Peyer's patch (tissue), 4 donors: Measurements from ENCODE around the gene PDE4B. TPM values are rescaled to one million over a fixed set of nuclear protein-coding genes. Genes with fewer than 3 reads are reported as not detected.
"Not testable (repeated sequence)": the region's sequence is repeated elsewhere in the genome, so short reads cannot be mapped to it uniquely, and the experiment has no call there.

ENCODE experiments used
- DNase-seq, 3 donors: peaks; one replicate each; pipeline ENCODE4 v3.0.0-alpha.2; 2017 to 2019
- H3K27ac ChIP-seq, 4 donors: fragments of 200-600 bp; sonication (generic); one replicate each; pipeline ENCODE4 v1.5.1; 2016 to 2019
- H3K27me3 ChIP-seq, 2 donors: fragments of 200-600 bp; sonication (generic); one replicate each; pipeline ENCODE4 v1.5.1; 2019
- H3K36me3 ChIP-seq, 3 donors: fragments of 200-600 bp; sonication (generic); one replicate each; pipeline ENCODE4 v1.5.1; 2016 to 2019
- H3K4me1 ChIP-seq, 4 donors: fragments of 200-600 bp; sonication (generic); one replicate each; pipeline ENCODE4 v1.5.1; 2016 to 2019
- H3K4me3 ChIP-seq, 4 donors: fragments of 200-600 bp; sonication (generic); 1 replicate in 3 of 4; 2 replicates in 1 of 4; pipeline ENCODE4 v1.5.1; 2016 to 2019; ENCODE audit warnings: mild to moderate bottlenecking in 1 of 4
- H3K9me3 ChIP-seq, 4 donors: fragments of 200-600 bp; sonication (generic); one replicate each; pipeline ENCODE4 v1.5.1; 2016 to 2019; ENCODE audit warnings: mild to moderate bottlenecking in 1 of 4
- POLR2A ChIP-seq, 2 donors: fragments of 450-650 bp; IDR thresholded peaks; one replicate each; pipeline ENCODE4 v1.5.1; 2017; ENCODE audit warnings: antibody characterized with exemption in 2 of 2, mild to moderate bottlenecking in 2 of 2, moderate library complexity in 2 of 2
- total RNA-seq, 4 donors: library from RNA; depleted of rRNA; stranded (reverse); fragments of >200 nt; gene quantifications; one replicate each; pipeline ENCODE4 v1.1.0, GENCODE V29; 2016
- TF ChIP-seq, protein P1 (sequence below), 6 experiments: fragments of 450-650 bp in 4 of 6; fragments of 200-600 bp in 2 of 6; sonication (generic) in 1 of 6; IDR thresholded peaks; one replicate each; pipeline ENCODE4 v1.5.1; 2017 to 2019; ENCODE audit warnings: antibody characterized with exemption in 6 of 6, mild to moderate bottlenecking in 3 of 6, moderate library complexity in 1 of 6

PDE4B gene
- total RNA-seq, 4 donors from 2014 or later, result 2.1 to 96.6 (median 9.6) TPM

GRCh38 chr1:66058558-66058957 is 265.9 kb downstream of the PDE4B start:
- Histone ChIP-seq H3K27me3 (no peaks in the 10 kb centered on the region), H3K27ac (no peak overlapping the region), H3K36me3 (no peaks in the 10 kb centered on the region), H3K9me3 (no peaks in the 10 kb centered on the region), H3K4me3 (no peak overlapping the region), H3K4me1 (no peaks in the 10 kb centered on the region)
- TF ChIP-seq POLR2A (IDR thresholded peaks at IDR 0.05), result no peak
- TF ChIP-seq, protein P1, sequence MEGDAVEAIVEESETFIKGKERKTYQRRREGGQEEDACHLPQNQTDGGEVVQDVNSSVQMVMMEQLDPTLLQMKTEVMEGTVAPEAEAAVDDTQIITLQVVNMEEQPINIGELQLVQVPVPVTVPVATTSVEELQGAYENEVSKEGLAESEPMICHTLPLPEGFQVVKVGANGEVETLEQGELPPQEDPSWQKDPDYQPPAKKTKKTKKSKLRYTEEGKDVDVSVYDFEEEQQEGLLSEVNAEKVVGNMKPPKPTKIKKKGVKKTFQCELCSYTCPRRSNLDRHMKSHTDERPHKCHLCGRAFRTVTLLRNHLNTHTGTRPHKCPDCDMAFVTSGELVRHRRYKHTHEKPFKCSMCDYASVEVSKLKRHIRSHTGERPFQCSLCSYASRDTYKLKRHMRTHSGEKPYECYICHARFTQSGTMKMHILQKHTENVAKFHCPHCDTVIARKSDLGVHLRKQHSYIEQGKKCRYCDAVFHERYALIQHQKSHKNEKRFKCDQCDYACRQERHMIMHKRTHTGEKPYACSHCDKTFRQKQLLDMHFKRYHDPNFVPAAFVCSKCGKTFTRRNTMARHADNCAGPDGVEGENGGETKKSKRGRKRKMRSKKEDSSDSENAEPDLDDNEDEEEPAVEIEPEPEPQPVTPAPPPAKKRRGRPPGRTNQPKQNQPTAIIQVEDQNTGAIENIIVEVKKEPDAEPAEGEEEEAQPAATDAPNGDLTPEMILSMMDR (IDR thresholded peaks at IDR 0.05), result no peak
- DNase-seq, result no peak

DNA sequence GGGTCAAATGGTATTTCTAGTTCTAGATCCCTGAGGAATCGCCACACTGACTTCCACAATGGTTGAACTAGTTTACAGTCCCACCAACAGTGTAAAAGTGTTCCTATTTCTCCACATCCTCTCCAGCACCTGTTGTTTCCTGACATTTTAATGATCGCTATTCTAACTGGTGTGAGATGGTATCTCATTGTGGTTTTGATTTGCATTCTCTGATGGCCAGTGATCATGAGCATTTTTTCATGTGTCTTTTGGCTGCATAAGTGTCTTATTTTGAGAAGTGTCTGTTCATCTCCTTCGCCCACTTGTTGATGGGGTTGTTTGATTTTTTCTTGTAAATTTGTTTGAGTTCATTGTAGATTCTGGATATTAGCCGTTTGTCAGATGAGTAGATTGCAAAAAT is 274.5 kb downstream of the PDE4B start:
- not testable (repeated sequence) for H3K27me3 ChIP-seq, DNase-seq, H3K36me3 ChIP-seq

GRCh38 chr1:66069976-66070876 is 277.5 kb downstream of the PDE4B start:
- TF ChIP-seq, protein P1 (IDR thresholded peaks at IDR 0.05), result no peak
- no peak for TF ChIP-seq POLR2A (IDR thresholded peaks at IDR 0.05)
- no peaks in the 10 kb centered on the region for H3K9me3 ChIP-seq
- no peaks in the 10 kb centered on the region for H3K36me3 ChIP-seq
- H3K4me1 ChIP-seq, result no peaks in the 10 kb centered on the region
- no peak for DNase-seq
- H3K27ac ChIP-seq, result no peak overlapping the region
- H3K27me3 ChIP-seq, result no peaks in the 10 kb centered on the region
- H3K4me3 ChIP-seq, result no peak overlapping the region

More for the DNA sequence above, 274.5 kb downstream of the PDE4B start:
- H3K27ac ChIP-seq, H3K9me3 ChIP-seq, H3K4me1 ChIP-seq, H3K4me3 ChIP-seq: not testable (repeated sequence)

- Histone ChIP-seq H3K4me3 (no peak overlapping the region), H3K27ac (no peak overlapping the region), H3K9me3 (no peaks in the 10 kb centered on the region), H3K36me3 (no peaks in the 10 kb centered on the region), H3K27me3 (no peaks in the 10 kb centered on the region), H3K4me1 (no peaks in the 10 kb centered on the region)
- DNase-seq, result no peak
- TF ChIP-seq, protein P1 (IDR thresholded peaks at IDR 0.05), result no peak
- TF ChIP-seq POLR2A (IDR thresholded peaks at IDR 0.05), result no peak
These were observed 280.7 kb downstream of the PDE4B start for GRCh38 chr1:66073388-66073787.

DNA sequence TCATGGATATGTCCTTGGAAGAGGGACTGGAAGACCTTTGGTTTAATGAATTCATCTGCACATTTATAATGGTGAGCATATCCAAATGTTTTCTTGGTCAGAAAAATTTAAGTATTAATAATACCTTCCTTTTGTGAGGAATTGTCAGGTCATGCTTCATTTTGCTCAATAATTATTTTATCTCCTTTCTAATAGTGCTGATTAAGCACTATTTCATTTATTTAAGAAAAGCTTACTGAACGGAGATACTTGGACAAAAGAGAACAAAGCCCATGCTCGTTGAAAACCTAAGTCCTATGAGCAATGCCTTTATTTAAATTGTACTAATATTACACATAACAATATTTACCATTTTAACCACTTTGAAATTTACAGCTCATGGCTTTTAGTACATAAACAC is 281.5 kb downstream of the PDE4B start:
- TF ChIP-seq POLR2A (IDR thresholded peaks at IDR 0.05), result no peak
- TF ChIP-seq, protein P1 (IDR thresholded peaks at IDR 0.05), result no peak

GRCh38 chr1:66078412-66078811 is 285.7 kb downstream of the PDE4B start:
- Histone ChIP-seq H3K4me1 (no peaks in the 10 kb centered on the region), H3K27ac (no peak overlapping the region), H3K36me3 (no peaks in the 10 kb centered on the region), H3K27me3 (no peaks in the 10 kb centered on the region), H3K9me3 (no peaks in the 10 kb centered on the region), H3K4me3 (no peak overlapping the region)
- TF ChIP-seq, protein P1 (IDR thresholded peaks at IDR 0.05), result no peak
- no peak for TF ChIP-seq POLR2A (IDR thresholded peaks at IDR 0.05)
- DNase-seq, result no peak

More for the DNA sequence above, 281.5 kb downstream of the PDE4B start:
- no peaks in the 10 kb centered on the region for H3K4me1 ChIP-seq
- H3K9me3 ChIP-seq, result no peaks in the 10 kb centered on the region
- H3K36me3 ChIP-seq, result no peaks in the 10 kb centered on the region
- H3K27me3 ChIP-seq, result no peaks in the 10 kb centered on the region
- DNase-seq, result no peak
- H3K4me3 ChIP-seq, result no peak overlapping the region
- H3K27ac ChIP-seq, result no peak overlapping the region
